Measurements from ENCODE around the gene CCND3. TPM values are rescaled to one million over a fixed set of nuclear protein-coding genes. Genes with fewer than 3 reads are reported as not detected.

CCND3 gene
- total and polyA plus RNA-seq, 10 of the 15 experiments (the other 5 are each of a cell fraction or from before 2014, with no cell fraction given) = 6.0 to 86.4 (median 31.5) TPM

DNA sequence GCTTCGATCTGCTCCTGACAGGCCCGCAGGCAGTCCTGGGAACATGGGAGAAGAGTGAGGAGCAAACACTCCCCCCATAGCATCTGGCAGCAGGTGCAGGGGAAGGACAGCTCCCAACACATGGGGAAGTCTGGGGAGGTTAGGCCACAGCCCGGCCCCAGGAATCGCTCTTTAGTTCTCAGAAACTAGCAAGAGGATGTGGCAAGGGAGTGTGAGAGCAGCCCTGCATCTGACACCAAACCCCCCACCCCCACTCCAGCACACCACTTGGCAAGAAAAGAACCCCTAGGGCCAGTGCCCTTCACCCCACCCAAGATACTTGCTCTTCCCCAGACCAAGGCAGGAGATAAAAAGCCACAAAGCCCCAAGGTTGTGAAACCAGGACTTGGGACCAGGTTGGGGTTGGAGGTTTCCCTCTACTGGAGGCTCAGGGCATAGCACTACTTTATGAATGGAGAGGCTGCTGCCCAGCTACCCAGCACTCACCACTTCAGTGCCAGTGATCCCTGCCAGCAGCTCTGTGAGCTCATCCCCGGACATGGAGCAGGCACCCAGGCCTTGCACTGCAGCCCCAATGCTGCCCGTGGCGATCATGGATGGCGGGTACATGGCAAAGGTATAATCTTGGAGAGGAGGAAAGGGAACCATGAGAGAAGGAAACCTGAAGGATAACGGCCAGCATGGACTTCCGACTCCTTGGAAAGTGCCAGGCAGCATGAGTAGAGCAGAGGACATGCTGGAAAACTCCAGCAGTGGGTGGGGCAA lies 5.4 kb downstream of the CCND3 start (continued):
- TF ChIP-seq, protein P1, sequence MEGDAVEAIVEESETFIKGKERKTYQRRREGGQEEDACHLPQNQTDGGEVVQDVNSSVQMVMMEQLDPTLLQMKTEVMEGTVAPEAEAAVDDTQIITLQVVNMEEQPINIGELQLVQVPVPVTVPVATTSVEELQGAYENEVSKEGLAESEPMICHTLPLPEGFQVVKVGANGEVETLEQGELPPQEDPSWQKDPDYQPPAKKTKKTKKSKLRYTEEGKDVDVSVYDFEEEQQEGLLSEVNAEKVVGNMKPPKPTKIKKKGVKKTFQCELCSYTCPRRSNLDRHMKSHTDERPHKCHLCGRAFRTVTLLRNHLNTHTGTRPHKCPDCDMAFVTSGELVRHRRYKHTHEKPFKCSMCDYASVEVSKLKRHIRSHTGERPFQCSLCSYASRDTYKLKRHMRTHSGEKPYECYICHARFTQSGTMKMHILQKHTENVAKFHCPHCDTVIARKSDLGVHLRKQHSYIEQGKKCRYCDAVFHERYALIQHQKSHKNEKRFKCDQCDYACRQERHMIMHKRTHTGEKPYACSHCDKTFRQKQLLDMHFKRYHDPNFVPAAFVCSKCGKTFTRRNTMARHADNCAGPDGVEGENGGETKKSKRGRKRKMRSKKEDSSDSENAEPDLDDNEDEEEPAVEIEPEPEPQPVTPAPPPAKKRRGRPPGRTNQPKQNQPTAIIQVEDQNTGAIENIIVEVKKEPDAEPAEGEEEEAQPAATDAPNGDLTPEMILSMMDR (IDR thresholded peaks at IDR 0.05 in 2 of 3, conservative IDR thresholded peaks at IDR 0.05 in 1 of 3; ENCODE audit: control insufficient read depth in 2 of 3, extremely low read depth in 1 of 3, insufficient read depth in 1 of 3, low read depth in 3 of 3, low read length in 3 of 3) = peak; percentile 84 to 94 (median 91)
- TF ChIP-seq, protein P2, sequence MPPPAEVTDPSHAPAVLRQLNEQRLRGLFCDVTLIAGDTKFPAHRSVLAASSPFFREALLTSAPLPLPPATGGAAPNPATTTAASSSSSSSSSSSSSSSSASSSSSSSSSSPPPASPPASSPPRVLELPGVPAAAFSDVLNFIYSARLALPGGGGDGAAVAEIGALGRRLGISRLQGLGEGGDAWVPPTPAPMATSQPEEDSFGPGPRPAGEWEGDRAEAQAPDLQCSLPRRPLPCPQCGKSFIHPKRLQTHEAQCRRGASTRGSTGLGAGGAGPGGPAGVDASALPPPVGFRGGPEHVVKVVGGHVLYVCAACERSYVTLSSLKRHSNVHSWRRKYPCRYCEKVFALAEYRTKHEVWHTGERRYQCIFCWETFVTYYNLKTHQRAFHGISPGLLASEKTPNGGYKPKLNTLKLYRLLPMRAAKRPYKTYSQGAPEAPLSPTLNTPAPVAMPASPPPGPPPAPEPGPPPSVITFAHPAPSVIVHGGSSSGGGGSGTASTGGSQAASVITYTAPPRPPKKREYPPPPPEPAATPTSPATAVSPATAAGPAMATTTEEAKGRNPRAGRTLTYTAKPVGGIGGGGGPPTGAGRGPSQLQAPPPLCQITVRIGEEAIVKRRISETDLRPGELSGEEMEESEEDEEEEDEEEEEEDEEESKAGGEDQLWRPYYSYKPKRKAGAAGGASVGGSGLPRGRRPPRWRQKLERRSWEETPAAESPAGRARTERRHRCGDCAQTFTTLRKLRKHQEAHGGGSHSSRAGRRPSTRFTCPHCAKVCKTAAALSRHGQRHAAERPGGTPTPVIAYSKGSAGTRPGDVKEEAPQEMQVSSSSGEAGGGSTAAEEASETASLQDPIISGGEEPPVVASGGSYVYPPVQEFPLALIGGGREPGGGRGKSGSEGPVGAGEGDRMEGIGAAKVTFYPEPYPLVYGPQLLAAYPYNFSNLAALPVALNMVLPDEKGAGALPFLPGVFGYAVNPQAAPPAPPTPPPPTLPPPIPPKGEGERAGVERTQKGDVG (CRISPR knock-in tag; IDR thresholded peaks at IDR 0.05) = no peak
- no peak for TF ChIP-seq POLR2AphosphoS2 (IDR thresholded peaks at IDR 0.05; ENCODE audit: low read depth, low read length)
- TF ChIP-seq YY1 (IDR thresholded peaks at IDR 0.05; ENCODE audit: low read depth, low read length) = peak; percentile 51; the same call in 1 of the 2 replicates
- TF ChIP-seq IKZF1 (conservative IDR thresholded peaks at IDR 0.05) = 0 out of 2 replicates have a peak, but pooled peaks have one; percentile 58
- TF ChIP-seq ASH2L (IDR thresholded peaks at IDR 0.05; ENCODE audit: borderline replicate concordance, low read depth) = no peak
- peak; percentile 42 to 60; a peak in 2 of 4 replicates for TF ChIP-seq BHLHE40 (IDR thresholded peaks at IDR 0.05; ENCODE audit: borderline replicate concordance in 1 of 2, low read depth in 2 of 2, low read length in 1 of 2)
- 0 out of 2 replicates have a peak, but pooled peaks have one; percentile 26 for TF ChIP-seq DPF2 (IDR thresholded peaks at IDR 0.05)
- TF ChIP-seq, protein P3, sequence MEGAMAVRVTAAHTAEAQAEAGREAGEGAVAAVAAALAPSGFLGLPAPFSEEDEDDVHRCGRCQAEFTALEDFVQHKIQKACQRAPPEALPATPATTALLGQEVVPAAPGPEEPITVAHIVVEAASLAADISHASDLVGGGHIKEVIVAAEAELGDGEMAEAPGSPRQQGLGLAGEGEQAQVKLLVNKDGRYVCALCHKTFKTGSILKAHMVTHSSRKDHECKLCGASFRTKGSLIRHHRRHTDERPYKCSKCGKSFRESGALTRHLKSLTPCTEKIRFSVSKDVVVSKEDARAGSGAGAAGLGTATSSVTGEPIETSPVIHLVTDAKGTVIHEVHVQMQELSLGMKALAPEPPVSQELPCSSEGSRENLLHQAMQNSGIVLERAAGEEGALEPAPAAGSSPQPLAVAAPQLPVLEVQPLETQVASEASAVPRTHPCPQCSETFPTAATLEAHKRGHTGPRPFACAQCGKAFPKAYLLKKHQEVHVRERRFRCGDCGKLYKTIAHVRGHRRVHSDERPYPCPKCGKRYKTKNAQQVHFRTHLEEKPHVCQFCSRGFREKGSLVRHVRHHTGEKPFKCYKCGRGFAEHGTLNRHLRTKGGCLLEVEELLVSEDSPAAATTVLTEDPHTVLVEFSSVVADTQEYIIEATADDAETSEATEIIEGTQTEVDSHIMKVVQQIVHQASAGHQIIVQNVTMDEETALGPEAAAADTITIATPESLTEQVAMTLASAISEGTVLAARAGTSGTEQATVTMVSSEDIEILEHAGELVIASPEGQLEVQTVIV (IDR thresholded peaks at IDR 0.05; ENCODE audit: borderline replicate concordance, partially characterized antibody) = no peak
- peak; percentile 47; the same call in 1 of the 2 replicates for TF ChIP-seq IRF4 (IDR thresholded peaks at IDR 0.05; ENCODE audit: low read depth, low read length)

Measured in GM12878 (cell line).